WERI-Rb-1 (cell line): ENCODE measurements around the gene CD93.

ENCODE experiments used
- DNase-seq: peaks from one replicate; pipeline ENCODE4 v3.0.0-alpha.2; 2020
- H3K27ac ChIP-seq: fragments of 250-450 bp; sonication (Bioruptor Pico); 2 replicates; pipeline ENCODE4 v1.5.1; 2020; ENCODE audit warnings: mild to moderate bottlenecking, moderate library complexity
- H3K27me3 ChIP-seq: fragments of 250-450 bp; sonication (Bioruptor Pico); 2 replicates; pipeline ENCODE4 v1.5.1; 2021; ENCODE audit warnings: mild to moderate bottlenecking, low read depth, moderate library complexity; ENCODE audit not compliant: insufficient read depth, severe bottlenecking
- H3K36me3 ChIP-seq: fragments of 250-450 bp; sonication (Bioruptor Pico); 2 replicates; pipeline ENCODE4 v1.5.1; 2020; ENCODE audit warnings: mild to moderate bottlenecking, moderate library complexity
- H3K4me3 ChIP-seq: 2 replicates; pipeline ENCODE4 v1.5.1; 2011; ENCODE audit warnings: low read depth, mild to moderate bottlenecking, control low read depth, low read length
- H3K9me3 ChIP-seq: fragments of 250-450 bp; sonication (Bioruptor Pico); 2 replicates; pipeline ENCODE4 v1.5.1; 2021; ENCODE audit warnings: mild to moderate bottlenecking, moderate library complexity; ENCODE audit not compliant: severe bottlenecking
- CTCF ChIP-seq: IDR thresholded peaks from 2 replicates; pipeline ENCODE4 v1.5.1; 2011; ENCODE audit warnings: low read depth, mild to moderate bottlenecking, control low read depth, inconsistent platforms, low read length

The CD93 gene

GRCh38 chr20:23031346-23031745 is 54.8 kb downstream of the CD93 start:
- no peak for DNase-seq
- TF ChIP-seq CTCF = no peak
- Histone ChIP-seq H3K9me3 (no peaks in the 10 kb centered on the region), H3K27me3 (peaks cover 94% of the 10 kb centered on the region), H3K4me3 (no peak overlapping the region), H3K27ac (no peak overlapping the region), H3K36me3 (no peaks in the 10 kb centered on the region)
